Thyroid gland (tissue), 4 donors: ENCODE measurements around the gene ACSL1. TPM values are rescaled to one million over a fixed set of nuclear protein-coding genes. Genes with fewer than 3 reads are reported as not detected.

Experiments
- DNase-seq, 2 donors: peaks; one replicate each; pipeline ENCODE4 v3.0.0-alpha.2; 2019
- H3K27ac ChIP-seq, 3 donors: fragments of 200-600 bp; sonication (generic); 1 replicate in 2 of 3; 2 replicates in 1 of 3; pipeline ENCODE4 v1.5.1; 2016 to 2019; ENCODE audit warnings: mild to moderate bottlenecking in 1 of 3, moderate library complexity in 1 of 3
- H3K27me3 ChIP-seq: fragments of 200-600 bp; sonication (generic); one replicate; pipeline ENCODE4 v1.5.1; 2019
- H3K36me3 ChIP-seq, 2 donors: fragments of 200-600 bp; sonication (generic); one replicate each; pipeline ENCODE4 v1.5.1; 2016 to 2019
- H3K4me1 ChIP-seq, 2 donors: fragments of 200-600 bp; sonication (generic); one replicate each; pipeline ENCODE4 v1.5.1; 2017 to 2019
- H3K4me3 ChIP-seq, 3 donors: fragments of 200-600 bp; sonication (generic); replicated peaks in 1 of 3; 1 replicate in 2 of 3; 2 replicates in 1 of 3; pipeline ENCODE4 v1.5.1; 2016; ENCODE audit warnings: mild to moderate bottlenecking in 1 of 3
- H3K9me3 ChIP-seq: fragments of 200-600 bp; sonication (generic); one replicate; pipeline ENCODE4 v1.5.1; 2017
- POLR2A ChIP-seq, 2 donors: fragments of 450-650 bp; IDR thresholded peaks; one replicate each; pipeline ENCODE4 v1.6.1; 2017; ENCODE audit warnings: antibody characterized with exemption in 2 of 2, mild to moderate bottlenecking in 2 of 2, moderate library complexity in 1 of 2
- WGBS, 2 donors: methylation state at CpG; one replicate each; pipeline ENCODE4 v1.1.5; 2017; 5-methylcytosine and 5-hydroxymethylcytosine counted together
- intact Hi-C: fragments of 100-400 bp; cut with DNase I; formaldehyde crosslinking; loops from one replicate; pipeline ENCODE4 v1.15.1; 2023
- total RNA-seq, 4 donors: library from RNA; depleted of rRNA; stranded (reverse); fragments of >200 nt; gene quantifications; one replicate each; pipeline ENCODE4 v1.2.3, GENCODE V29; 2016
- TF ChIP-seq, protein P1 (sequence below), 6 experiments: fragments of 200-600 bp in 3 of 6; fragments of 450-650 bp in 3 of 6; sonication (generic) in 3 of 6; IDR thresholded peaks; one replicate each; pipeline ENCODE4 v1.5.1; 2016 to 2019; ENCODE audit warnings: antibody characterized with exemption in 6 of 6, mild to moderate bottlenecking in 2 of 6, inconsistent platforms in 1 of 6, moderate library complexity in 1 of 6

The ACSL1 gene, protein sequence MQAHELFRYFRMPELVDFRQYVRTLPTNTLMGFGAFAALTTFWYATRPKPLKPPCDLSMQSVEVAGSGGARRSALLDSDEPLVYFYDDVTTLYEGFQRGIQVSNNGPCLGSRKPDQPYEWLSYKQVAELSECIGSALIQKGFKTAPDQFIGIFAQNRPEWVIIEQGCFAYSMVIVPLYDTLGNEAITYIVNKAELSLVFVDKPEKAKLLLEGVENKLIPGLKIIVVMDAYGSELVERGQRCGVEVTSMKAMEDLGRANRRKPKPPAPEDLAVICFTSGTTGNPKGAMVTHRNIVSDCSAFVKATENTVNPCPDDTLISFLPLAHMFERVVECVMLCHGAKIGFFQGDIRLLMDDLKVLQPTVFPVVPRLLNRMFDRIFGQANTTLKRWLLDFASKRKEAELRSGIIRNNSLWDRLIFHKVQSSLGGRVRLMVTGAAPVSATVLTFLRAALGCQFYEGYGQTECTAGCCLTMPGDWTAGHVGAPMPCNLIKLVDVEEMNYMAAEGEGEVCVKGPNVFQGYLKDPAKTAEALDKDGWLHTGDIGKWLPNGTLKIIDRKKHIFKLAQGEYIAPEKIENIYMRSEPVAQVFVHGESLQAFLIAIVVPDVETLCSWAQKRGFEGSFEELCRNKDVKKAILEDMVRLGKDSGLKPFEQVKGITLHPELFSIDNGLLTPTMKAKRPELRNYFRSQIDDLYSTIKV
- 100 to 1,000 TPM in 2 of 4 donors, 10 to 100 TPM in 2; 78.2 to 163 (median 112) TPM for total RNA-seq

DNA sequence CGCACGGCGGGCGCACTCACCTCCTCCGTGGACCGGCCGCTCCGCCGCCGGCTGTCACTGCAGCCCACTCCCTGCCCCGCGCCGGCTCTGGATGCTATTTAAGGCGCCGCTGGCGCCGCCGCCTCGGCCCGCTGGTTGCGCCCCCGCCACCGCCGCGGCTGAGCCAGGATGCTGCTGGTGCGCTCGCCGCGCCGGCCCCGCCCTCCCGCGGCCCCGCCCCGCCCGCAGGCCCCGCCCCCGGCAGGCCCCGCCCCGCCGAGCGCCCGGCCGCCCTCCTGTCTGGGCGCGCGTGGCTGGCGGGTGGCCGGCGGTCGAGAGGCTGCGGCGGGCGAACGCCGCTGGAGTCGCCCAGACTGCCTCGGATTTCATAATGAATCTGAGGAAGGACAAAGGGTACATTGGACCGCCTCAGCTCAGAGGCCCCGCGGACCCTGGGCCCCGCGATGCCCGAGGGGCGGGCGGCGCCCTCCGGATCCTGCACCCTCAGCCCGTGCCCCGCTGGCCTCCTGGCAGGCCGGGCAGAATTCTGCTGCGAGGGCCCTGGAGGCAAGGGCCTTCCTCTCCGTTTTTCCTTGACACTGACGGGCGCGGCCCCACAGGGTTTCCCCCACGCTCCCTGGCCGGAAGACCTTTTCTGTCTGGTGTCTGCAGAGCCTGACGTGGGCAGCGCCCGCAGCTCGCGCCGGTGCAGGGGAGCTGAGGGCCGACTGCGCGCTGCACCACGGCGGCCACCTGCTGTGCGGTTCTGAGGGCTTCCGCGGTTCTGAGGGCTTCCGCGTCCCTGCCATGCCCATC lies at the start of gene ACSL1:
Gene ACSL1 (minus strand): TSS at position 73 of the 795 bp plus-strand sequence. CDS start 22,454 bp downstream, outside the sequence.
- 0% methylated on average over 2 to 3 of the region's 94 CpGs for WGBS, 2 donors

DNA sequence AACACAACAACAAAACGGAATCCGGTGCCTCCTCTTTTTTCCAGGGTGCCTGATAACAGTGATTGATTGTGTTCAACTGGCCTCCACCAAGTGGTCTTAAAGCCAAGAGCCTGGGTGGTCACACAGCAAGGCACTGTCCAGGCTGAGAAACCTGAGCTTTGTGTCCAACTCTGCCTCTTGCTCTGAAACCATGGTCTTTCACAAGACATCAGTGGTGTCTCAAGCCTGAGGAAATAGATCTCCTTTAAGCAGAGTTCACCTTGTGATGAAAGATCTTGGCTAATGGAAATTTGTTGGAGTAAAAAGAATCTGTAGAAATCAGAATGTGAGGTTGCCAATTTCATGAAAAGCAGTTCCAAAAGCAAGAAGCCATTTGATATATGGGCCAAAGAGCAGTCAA lies 47.3 kb upstream of the ACSL1 start:
- WGBS, 2 donors, result 71 to 91% methylated on average over 2 of the region's 2 CpGs
- Histone ChIP-seq H3K9me3 (no peaks in the 10 kb centered on the region), H3K36me3 (no peaks in the 10 kb centered on the region), H3K27ac (no peak overlapping the region), H3K4me1 (no peaks in the 10 kb centered on the region), H3K27me3 (no peaks in the 10 kb centered on the region), H3K4me3 (no peak overlapping the region)
- TF ChIP-seq POLR2A (IDR thresholded peaks at IDR 0.05), result no peak
- TF ChIP-seq, protein P1, sequence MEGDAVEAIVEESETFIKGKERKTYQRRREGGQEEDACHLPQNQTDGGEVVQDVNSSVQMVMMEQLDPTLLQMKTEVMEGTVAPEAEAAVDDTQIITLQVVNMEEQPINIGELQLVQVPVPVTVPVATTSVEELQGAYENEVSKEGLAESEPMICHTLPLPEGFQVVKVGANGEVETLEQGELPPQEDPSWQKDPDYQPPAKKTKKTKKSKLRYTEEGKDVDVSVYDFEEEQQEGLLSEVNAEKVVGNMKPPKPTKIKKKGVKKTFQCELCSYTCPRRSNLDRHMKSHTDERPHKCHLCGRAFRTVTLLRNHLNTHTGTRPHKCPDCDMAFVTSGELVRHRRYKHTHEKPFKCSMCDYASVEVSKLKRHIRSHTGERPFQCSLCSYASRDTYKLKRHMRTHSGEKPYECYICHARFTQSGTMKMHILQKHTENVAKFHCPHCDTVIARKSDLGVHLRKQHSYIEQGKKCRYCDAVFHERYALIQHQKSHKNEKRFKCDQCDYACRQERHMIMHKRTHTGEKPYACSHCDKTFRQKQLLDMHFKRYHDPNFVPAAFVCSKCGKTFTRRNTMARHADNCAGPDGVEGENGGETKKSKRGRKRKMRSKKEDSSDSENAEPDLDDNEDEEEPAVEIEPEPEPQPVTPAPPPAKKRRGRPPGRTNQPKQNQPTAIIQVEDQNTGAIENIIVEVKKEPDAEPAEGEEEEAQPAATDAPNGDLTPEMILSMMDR (IDR thresholded peaks at IDR 0.05), result no peak
- intact Hi-C loops, result no loop called here
- no peak for DNase-seq

More for the DNA sequence above, at the start of gene ACSL1:
- H3K4me3 ChIP-seq, result peak within 1 kb of the TSS; percentile 40 to 82 (median 68)
- H3K27ac ChIP-seq, result peak within 1 kb of the TSS; percentile 50 to 92 (median 71)
- intact Hi-C loops, result no loop called here
- H3K9me3 ChIP-seq, result no peaks in the 10 kb centered on the region
- peaks cover 14 to 34% of the 10 kb centered on the region in 2 donors for H3K4me1 ChIP-seq
- H3K36me3 ChIP-seq, result no peaks in the 10 kb centered on the region
- peak; percentile 80 to 83 for DNase-seq
- H3K27me3 ChIP-seq, result no peaks in the 10 kb centered on the region
- TF ChIP-seq, protein P1 (IDR thresholded peaks at IDR 0.05), result peak in 3 of 6 experiments; percentile 21 to 25 (median 21)
- peak; percentile 90 to 91 for TF ChIP-seq POLR2A (IDR thresholded peaks at IDR 0.05)

DNA sequence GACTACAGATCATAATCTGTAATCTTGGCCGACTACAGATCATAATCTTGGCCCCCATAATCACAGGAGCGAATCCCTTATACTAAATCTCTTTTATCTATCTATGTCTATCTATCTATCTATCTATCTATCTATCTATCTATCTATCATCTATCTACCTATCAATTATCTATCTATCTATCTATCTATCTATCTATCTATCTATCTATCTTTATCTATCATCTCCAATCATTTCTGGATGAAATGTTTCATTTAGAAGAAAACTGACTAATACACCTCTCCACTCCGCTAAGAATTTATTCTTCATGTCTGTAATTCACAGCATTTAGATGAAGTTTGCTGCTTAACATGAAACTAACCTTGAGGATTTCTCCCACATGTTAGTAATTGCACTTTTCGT lies 45.0 kb upstream of the ACSL1 start:
- DNase-seq, result no peak
- 76 to 94% methylated on average over 4 of the region's 4 CpGs for WGBS, 2 donors

DNA sequence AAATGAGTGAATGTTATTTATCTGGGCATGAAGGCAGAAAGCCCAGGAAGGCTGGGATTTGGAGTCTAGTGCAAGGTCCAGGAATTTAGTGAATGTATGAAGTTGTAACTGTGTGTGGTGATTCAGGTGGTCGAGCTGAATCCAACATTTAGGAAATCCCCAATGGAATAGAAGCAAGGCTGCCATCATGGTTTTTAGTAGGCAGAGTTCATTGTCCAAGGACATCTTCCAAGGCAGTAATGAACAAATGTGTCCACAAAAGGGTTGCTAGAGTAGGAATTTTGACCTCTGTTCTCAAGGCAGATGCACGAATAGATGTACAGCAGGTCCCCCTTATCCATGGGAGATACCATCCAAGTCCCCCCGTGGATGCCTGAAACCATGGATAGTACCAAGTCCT lies 42.9 kb upstream of the ACSL1 start:
- no peak for TF ChIP-seq POLR2A (IDR thresholded peaks at IDR 0.05)
- TF ChIP-seq, protein P1 (IDR thresholded peaks at IDR 0.05), result no peak
- Histone ChIP-seq H3K4me1 (no peaks in the 10 kb centered on the region), H3K27ac (no peak overlapping the region), H3K4me3 (no peak overlapping the region), H3K36me3 (no peaks in the 10 kb centered on the region), H3K27me3 (no peaks in the 10 kb centered on the region), H3K9me3 (no peaks in the 10 kb centered on the region)
- intact Hi-C loops, result no loop called here
- no peak for DNase-seq
- 86 to 93% methylated on average over 3 of the region's 3 CpGs for WGBS, 2 donors

More for the DNA sequence above, 45.0 kb upstream of the ACSL1 start:
- no peaks in the 10 kb centered on the region for H3K4me1 ChIP-seq
- H3K36me3 ChIP-seq, result no peaks in the 10 kb centered on the region
- H3K27ac ChIP-seq, result no peak overlapping the region
- intact Hi-C loops, result no loop called here
- no peak for TF ChIP-seq POLR2A (IDR thresholded peaks at IDR 0.05)
- TF ChIP-seq, protein P1 (IDR thresholded peaks at IDR 0.05), result no peak
- H3K4me3 ChIP-seq, result no peak overlapping the region
- no peaks in the 10 kb centered on the region for H3K9me3 ChIP-seq
- H3K27me3 ChIP-seq, result no peaks in the 10 kb centered on the region
